Left lobe of liver (tissue), 2 donors: ENCODE results near the gene CPOX. TPM values are rescaled to one million over a fixed set of nuclear protein-coding genes. Genes with fewer than 3 reads are reported as not detected.
"Not testable (repeated sequence)": the region's sequence is repeated elsewhere in the genome, so short reads cannot be mapped to it uniquely, and the experiment has no call there.

ENCODE experiments used
- ATAC-seq: fragments of 200-7000 bp; cut with Tn5 transposase; one replicate; pipeline ENCODE4 v1.9.1; 2020; ENCODE audit warnings: mild to moderate bottlenecking, moderate library complexity
- DNase-seq: peaks from one replicate; pipeline ENCODE4 v3.0.0-alpha.2; 2020; ENCODE audit warnings: low spot score
- total RNA-seq: library from RNA; stranded (reverse); gene quantifications from one replicate; pipeline ENCODE4 v1.2.1, GENCODE V29; 2021
- donor health status: DM: no; HTN: no; CAD: no; lungs with moderate emphysema.
- donor health status: DM: no; HTN: yes; CAD: no.

The CPOX gene
- 34.1 TPM for total RNA-seq

DNA sequence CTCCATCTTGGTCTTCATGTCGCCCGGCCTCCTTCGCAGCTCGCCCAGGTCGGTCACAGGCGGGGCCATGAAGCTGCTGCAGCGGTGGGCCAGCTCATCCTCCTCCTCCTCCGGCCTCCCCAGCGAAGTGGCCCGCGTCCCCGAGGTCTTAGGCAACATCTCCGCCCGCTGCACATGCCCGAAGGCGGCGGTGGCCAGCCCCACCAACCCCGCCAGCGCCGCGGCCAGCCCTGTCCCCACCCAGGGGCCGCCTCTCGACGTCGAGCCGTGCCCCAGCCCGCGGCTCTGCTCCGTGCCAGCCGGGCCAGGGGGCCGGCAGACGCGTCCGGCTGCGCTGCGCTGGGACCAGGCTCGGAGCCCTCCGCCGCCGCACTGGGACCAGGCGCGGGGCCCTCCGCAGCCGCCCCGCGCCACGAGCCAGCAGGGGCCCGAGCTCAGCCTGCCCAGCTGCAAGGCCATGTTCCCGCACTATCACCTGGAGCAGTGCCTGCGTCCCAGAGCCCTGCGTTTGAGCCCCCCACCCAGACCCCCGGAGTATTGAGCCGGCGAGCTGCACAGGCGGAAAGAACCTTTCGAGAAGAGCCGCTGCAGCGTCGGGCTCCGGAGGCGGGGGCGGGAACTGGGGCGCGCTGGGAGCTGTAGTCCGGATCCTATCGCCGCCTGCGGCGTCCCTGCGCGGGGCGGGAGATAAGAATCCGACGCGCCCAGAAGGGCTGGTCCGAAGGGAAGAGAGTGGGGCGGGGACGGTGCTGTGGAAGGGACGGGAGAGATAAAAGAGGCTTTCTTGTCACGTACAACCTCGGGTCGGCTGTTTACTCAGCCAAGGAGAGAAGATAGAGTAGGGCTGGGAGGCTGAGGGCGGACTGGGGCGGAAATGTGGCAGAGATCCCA is at the start of gene CPOX:
Gene CPOX (minus strand): TSS at position 566 of the 891 bp plus-strand sequence. CDS start 107 bp downstream, at position 459.
- DNase-seq (peak; percentile 98), ATAC-seq (peak; percentile 92)

- DNase-seq, ATAC-seq: not testable (repeated sequence)
These were observed 49.4 kb upstream of the CPOX start for GRCh38 chr3:98642769-98643168.

- peak; percentile 53 for DNase-seq
- peak; percentile 70 for ATAC-seq
These were observed 48.3 kb upstream of the CPOX start for GRCh38 chr3:98641756-98642155.

DNA sequence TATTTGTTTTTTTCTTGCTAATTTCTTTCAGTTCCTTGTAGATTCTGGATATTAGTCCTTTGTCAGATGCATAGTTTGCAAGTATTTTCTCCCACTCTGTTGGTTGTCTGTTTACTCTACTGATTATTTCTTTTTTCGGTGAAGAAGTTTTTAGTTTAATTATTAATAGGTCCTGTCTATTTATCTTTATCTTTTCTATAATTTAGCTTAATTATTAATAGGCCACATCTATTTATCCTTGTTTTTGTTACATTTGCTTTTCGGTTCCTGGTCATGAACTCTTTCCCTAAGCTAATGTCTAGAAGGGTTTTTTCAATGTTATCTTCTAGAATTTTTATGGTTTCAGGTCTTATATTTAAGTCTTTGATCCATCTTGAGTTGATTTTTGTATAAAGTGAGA is 45.1 kb upstream of the CPOX start:
- DNase-seq, ATAC-seq: not testable (repeated sequence)

DNA sequence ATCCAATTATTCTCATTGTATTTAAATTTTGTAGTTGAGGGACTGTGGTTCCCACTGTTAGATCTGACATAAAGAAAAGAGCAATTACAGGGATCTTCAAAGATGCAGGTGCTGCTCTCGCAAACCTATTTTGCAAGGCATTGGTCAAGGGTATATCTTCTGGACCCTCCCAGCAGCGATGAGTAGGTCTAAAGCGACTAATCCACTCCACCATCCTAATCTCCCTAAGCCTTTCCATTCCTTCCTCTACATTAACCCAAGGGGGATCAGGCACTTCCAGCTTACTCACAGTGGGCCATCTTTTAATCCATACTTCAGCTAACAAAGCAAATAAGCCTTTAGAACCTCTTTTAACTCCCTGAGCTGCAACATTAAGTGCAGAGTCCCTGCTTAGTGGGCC is 37.0 kb upstream of the CPOX start:
- DNase-seq, result no peak
- no peak for ATAC-seq

- ATAC-seq (no peak), DNase-seq (no peak)
These were observed 34.9 kb upstream of the CPOX start for GRCh38 chr3:98628317-98628716.

GRCh38 chr3:98626151-98626550 is 32.7 kb upstream of the CPOX start:
- ATAC-seq (no peak), DNase-seq (no peak)

- no peak for DNase-seq
- ATAC-seq, result no peak
These were observed 30.3 kb upstream of the CPOX start for GRCh38 chr3:98623572-98624280.

GRCh38 chr3:98617841-98618240 is 24.4 kb upstream of the CPOX start:
- ATAC-seq (no peak), DNase-seq (no peak)

GRCh38 chr3:98613616-98614015 is 20.2 kb upstream of the CPOX start:
- ATAC-seq, result no peak
- no peak for DNase-seq

DNA sequence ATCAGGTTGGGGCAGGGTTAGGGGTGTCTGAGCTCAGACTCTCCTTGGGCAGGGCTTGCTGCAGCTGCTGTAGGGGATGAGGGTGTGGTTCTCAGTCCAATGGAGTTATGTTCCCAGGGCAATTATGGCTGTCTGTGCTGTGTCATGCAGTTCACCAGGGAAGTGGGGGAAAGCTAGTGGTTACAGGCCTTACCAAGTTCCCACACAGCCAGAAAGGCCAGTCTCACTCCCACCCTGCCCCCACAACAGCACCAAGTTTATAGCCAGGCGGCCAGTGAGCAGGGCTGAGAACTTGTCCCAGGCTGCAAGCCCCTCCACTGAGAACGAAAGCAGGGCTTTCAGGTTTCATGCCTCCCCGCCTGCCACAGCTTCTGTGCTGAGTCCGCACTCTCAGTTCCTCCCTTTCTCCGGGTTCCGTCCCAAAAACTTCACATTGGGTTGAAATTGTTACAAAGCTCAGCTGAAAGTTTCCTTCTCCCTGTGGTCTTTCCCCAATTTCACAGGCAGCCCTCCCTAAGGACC is 19.6 kb upstream of the CPOX start:
- no peak for DNase-seq
- ATAC-seq, result peak; percentile 29

DNA sequence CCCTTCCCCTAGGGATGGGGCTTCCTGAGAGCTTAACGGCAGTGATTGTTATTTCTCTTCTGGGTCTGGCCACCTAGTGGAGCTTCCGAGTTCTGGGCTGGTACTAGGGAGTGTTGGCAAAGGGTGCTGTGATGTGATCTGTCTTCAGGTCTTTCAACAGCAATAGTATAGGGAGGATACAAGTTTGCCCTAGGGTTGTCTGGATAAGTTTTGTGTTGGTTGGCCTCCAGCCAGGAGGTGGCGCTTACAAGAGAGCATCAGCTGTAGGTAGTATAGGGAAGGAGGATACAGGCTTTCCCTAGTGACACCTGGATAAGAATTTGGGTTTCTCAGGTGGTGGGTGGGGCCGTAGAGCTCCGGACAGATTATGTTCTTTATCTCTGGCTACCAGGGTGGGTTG is 19.2 kb upstream of the CPOX start:
- ATAC-seq (peak; percentile 48), DNase-seq (no peak)

DNA sequence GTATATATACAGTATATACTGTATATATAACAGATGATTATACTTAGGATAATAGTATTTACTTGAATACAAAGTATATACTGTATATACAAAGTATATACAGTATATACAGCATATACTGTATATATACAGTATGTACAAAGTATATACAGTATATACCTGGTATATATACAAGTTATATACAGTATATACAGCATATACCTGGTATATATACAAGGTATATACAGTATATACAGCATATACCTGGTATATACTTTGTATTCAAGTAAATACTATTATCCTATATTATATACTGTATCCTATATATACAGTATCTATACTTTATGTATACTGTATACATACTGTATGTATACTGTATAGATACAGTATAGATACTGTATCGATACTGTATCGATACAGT is 14.6 kb upstream of the CPOX start:
- no peak for ATAC-seq
- DNase-seq, result no peak

- ATAC-seq (no peak), DNase-seq (no peak)
These were observed 10.2 kb upstream of the CPOX start for GRCh38 chr3:98603580-98603979.

DNA sequence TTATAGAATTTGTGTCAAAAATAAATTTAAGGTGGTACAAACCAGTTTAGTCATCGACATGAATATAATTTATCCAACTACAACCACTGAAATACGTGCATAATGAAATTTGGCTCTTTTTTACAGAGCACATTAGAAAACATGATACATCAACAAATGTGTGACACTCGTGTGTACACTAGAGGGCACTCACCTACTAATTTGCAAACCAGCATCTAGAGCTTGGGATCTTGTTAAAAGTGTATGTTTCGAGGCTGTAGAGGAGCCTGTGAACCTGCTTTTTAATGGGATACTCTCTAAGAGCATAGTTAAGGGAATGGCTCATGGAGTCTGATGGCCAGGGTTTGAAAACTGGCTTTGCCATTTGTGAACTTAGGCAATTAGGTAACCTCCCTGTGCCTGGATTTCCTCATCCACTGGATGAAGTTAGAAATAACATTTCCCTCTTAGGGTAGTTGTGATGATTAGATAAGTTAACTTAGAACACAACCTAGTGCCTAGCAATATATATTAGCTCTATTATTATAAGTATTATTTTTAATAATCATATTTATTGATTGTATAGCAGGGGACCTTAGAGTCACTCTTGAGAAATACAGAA is 8.8 kb upstream of the CPOX start:
- peak; percentile 92 for ATAC-seq
- peak; percentile 47 for DNase-seq

- ATAC-seq (no peak), DNase-seq (no peak)
These were observed 7.8 kb upstream of the CPOX start for GRCh38 chr3:98601180-98601579.

DNA sequence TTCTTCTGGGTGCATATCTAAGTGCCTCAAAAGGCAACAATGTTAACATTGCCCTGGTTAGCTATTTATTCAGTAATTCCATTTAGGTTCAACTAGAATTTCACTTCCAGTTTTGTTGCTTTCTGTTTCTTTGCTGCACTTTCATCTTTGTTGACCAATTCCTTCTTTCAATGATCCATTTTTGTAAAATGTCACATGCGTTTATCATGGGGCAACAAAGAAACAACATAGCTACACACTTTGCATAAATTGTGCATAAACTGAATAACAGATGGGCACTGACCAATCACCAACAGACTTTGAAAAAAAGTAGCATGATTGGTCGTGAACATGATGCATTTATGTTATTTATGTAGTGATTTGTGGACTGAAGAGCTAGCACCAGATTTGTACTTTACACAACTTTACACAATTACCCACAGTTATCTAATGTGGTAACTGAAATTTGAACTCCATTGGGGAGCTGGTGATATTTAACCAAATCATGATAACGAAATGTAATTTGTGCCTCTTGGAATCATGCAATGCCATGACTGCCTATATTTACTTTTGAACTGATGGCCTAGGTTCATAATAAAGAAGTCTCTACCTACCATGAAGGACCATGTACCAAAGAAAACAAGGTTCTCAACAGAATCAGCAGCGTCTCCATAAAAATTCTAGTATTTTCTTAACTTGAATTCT is 7.1 kb upstream of the CPOX start:
- DNase-seq, result no peak
- peak; percentile 51 for ATAC-seq

- no peak for DNase-seq
- ATAC-seq, result no peak
These were observed 6.4 kb upstream of the CPOX start for GRCh38 chr3:98599647-98600411.

DNA sequence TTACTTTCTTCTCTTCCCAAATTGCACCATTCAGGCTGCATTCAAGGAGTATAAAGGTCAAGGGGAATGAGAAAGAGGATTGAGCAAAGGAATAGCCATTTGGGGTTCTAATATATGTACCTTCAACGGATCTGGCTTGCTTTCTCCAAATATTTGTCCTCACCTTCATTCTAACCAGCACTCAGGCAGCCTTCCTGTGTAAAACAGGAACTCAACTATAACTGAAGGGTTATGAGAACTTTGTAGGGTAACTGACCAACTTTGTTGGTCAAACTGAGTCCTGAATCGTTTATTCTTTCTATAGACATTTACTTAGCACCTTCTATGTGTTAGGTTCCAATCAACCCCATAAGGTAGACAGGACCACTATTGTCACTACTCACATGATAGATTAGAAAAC is 5.1 kb upstream of the CPOX start:
- ATAC-seq (no peak), DNase-seq (no peak)
